Measurements from ENCODE around the gene FGF18.

The FGF18 gene

DNA sequence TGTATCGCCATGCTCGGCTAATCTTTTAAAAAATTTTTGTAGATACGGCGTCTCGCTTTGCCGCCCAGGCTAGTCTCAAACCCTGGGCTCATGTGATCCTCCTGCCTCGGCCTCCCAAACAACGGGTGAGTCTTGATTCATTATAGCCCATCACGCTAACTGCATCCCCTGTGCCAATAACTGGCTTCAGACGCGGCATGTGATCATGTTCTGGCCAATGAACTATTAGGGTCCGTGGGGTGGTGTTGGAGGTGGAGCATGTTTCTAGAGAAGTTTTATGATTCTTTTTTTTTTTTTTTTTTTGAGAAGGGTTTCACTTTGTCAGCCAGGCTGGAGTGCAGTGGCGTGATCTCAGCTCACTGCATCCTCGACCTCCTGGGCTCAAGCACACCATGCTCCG is 51.0 kb downstream of the FGF18 start:
- DNase-seq (ENCODE audit: low spot score): no peak

DNA sequence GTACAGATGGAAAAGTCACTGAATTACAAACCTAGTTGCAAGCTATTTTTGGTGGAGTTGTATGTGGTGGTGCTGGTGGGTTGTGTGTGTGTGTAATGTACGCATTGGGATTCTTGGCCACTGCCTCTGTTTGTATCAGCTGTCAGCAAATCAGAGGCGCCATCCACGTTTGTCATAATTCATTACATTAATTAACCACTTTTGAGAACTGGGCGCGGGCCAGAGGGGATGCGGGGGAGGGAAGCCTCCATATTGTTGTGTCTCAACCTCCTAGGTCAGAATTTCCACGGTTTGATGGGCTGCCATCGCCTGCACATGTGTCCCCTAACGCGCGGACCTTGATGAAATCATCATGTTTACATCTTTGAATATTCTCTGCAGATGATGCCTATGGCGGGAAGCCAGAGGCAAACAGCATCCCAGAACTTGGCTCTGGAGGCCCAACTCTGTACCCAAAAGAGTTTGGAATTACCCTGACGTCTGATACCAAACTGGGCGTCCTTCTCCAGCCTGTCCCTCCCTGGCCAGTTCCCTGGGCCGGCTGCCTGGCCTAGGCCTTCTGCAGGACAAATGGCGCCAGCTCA is 54.9 kb downstream of the FGF18 start:
- DNase-seq (ENCODE audit: low spot score): no peak

DNA sequence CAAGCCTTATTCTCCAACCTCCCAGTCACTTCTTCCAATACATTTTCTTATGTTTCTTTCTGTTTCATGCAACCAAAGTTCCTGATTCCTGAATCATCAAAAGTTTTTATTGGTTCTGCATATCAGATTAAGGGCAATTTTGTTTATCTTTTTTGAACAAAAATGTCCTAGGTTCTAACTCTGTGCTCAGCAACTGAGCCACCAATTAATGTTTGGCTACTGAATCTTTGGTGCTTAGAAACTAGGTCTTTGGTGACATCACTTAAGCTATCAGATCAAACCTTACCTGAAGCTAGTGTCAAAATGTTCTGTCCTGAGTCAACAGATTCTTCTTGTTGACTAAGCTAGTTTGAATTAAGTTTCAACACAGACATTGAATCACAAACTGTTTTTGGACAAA is 56.1 kb downstream of the FGF18 start:
- no peak for DNase-seq (ENCODE audit: low spot score)

DNA sequence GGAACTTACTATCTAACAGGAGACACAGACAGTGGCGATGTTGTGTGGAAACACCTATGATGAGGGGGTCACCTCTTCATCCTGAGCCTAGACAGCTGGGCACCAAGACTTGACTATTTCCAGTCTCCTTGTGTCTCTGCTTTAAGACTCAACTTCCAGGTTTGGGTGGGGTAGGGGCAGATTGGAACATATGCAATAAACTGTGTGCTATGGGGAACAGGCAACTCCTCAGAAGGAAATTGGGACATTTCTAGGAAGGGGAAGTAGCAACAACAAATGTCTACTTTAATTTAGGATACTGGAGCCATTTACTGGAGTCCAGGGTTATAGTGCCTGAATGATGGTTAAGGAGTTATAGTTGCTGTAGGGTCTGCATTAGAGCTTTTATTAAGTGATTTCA is 57.3 kb downstream of the FGF18 start:
- DNase-seq (ENCODE audit: low spot score): no peak

DNA sequence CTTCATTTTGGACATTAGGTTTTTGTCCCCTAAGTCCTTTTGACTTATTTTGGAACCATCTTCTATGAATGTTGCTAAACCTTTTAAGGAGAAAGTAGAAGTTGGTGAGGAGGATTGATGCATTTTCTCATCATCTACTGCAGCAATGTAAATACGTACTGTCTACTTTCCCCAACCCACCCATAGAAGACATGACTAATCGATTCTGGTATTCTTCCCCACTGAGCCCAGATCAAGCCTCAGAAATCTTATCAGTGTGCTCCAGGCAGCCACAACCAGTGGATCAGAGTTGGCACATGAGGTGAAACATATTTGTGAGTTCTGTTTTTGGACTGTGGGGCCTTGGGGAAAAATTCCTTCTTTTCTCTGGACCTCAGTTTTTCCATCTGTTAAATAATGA is 57.7 kb downstream of the FGF18 start:
- no peak for DNase-seq (ENCODE audit: low spot score)

DNA sequence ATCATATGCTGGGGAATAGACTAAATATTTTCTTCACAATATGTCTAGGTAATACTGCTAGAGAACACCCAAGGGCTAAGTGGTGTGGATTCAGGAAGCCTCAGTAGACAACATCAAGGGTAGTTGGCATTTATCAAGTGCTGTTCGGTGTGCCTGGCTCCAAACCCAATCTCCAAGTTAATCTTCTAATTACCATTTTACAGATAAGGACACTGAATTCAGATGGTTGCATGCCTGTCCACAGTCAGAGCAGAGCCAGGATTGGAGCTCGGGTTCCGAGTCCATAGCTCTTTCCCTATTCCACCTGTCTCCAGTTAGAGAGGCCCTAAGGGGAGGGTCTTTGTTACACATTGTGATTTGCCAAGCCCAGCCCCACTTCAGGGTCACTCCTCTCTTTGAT is 58.2 kb downstream of the FGF18 start:
- DNase-seq (ENCODE audit: low spot score): no peak

DNA sequence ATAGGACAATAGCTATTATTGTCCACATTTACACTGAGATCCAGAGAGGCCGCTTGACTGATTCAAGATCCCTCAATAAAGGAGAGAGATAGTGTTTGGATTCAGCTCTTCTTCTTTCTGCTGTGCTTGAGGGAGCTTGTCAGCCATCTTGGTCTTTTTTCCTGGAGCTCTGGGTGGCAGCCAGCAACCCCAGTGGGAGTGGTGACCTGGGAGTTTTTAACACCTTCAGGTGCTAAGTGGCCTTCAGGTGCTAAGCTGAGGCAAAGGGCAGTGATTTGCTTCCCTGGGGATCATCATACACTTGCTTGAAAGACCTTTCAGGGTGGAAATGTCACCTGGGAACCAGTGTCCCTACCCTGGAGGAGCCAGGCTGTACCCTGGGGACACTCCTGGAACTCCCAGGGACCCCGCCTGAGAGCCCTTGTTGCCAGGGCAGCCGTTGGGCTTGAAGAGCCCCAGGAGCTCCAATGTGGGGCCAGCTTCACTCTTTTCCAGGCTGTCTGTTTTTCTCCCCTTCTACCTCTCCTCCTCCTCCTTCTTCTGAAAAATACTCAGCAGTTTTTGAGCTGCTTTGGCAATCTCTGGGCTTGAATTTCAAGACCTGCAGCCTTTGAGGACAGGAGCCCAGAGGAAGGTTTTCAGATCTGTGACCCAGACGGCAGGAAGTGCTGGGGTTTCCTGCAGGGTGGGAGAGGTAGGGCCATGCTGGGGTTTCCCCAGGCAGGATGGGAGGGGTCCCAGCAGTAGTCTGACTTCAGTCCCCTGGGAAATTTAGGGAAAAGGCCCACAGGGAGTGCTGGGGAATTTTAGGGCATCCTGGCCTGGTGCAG is 59.7 kb downstream of the FGF18 start:
- DNase-seq (ENCODE audit: low spot score): no peak

DNA sequence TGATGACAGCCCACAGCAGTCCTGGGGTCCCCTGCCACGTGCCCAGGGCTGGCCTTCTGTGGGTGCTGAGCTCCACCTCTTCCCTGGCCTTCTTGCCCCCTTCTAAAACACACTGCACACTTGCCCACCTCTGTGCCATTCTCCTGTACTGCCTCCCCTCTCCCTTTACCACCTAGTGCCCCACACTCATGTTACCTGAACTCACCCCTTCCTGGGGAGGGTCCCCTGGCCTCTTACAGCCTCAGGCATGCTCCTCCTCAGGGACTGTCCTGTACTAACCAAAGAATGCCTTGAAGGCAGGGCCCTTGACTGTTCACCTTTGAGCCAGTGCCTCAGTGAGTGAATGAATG is 60.3 kb downstream of the FGF18 start:
- no peak for DNase-seq (ENCODE audit: low spot score)

DNA sequence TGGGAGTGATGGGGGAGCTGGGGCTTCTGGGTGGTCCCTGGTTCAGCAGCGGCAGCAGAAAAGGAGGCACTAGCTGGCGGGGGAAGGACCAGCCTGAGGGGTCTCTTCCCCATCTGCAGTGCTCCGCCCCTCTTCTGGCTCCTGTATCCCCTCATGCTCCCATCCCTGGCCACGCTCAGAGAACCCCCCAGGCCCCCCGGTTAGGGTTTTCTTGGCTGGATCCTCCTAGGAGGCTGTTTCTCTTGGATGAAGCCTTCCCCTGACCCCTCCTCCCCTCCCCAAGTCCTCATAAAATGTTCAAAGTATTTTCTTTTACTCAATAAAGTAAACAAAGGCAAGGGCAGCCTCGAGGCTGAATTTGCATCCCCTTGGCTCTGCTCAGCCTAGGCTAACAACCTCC is 60.8 kb downstream of the FGF18 start:
- no peak for DNase-seq (ENCODE audit: low spot score)

DNA sequence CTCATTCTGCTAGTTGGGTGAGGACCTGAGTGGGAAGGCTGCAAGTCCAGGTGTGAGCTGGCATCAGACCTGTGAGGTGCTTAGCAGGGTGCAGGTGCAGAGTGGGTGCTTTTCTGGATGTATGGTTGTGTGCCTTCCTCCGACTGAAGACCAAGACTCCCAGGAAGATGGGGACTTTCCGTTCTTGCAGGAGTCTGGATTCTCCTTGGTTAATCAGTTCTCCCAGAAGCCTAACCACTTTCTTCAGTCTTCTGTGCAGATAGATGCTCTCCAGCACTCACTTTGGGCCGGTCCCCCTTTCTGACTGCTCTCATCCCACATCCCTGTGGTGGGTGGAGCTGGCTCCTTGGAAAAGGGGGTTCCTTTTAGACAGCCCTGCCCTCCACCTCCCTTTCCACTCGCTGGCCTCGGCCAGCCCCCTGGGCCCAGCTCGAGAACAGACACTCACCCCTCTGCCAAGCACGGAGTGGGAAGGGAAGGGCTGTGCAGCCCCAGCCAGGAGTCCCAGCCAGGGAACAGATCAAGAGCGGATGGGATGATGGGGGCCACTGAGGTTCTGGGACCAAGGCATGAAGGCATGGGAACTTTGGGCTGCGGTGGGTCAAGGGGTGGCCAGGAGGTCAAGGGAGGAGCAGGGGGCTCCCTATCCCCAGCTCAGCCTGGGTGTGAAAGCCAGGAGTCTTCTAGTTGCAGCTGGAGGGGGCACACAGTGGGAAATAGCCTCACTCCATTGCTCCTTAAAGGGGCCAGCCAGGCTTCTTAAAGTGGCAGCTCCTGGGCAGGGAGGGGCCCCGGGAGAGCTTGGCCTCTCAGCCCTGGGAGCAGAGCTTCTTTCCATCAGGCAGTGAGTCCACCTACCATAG is 62.4 kb downstream of the FGF18 start:
- DNase-seq (ENCODE audit: low spot score): no peak

DNA sequence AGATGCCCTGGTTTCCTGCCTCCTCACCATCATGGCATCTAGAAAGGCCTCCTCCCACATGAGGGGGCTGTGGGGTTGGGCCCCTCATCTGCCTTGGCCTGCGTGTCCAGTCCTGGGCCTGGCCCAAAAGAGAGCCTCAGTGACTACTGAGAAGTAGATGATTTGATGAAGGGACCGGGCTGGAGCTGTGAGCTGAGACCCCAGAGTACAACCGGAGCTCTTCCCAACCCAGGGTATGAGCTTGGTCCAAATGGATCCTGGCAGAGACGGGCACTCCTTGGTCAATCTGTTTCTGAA is 62.9 kb downstream of the FGF18 start:
- no peak for DNase-seq (ENCODE audit: low spot score)

DNA sequence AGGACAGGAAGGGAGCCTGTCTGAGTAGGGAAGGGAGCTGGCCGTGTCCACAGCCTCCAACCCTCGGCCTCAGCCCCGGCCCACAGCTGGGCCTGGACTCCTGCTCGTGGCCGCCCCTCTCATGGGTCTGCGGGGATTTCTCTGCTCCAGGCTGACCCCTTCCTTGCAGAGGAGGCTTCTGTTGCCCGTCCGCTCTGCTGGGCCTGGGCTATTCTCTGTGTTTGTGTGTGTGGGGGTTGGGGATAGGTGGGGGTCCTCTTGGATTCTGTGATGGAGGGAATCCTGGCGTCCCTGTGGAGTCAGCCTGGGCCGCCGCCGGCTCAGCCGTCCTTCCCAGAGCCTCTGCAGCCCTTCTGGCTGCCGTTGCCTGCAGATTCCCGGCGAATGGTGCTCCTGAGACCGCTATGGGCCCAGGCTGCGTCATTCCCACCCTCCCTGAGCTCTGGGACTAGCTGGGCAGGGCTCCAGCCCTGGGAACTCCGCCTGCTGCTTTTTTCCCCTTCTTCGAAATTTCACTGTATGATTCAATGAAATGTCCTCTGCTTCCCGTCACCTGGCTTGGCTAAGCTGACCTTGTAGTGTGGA is 64.2 kb downstream of the FGF18 start:
- no peak for DNase-seq (ENCODE audit: low spot score)

DNA sequence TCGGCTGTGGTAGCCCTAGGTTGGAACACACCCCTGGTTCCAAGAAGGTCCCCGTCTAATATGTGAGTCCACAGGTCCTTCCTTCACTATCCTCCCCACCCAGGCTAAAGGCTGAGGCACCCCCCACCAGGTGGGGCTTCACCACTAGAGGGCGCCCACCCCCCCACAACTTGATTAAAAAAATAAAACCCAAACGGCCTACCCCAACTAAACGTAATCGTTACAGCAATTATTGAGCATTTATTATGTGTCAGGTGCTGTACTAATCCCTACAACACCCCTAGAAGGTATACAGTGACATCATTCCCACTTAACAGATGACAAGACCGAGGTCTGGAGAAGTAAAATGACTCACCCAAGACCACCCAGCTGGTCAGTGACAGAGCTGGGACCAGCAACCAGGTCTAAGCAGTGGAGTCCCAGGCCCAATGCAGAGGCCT is 65.0 kb downstream of the FGF18 start:
- peak; percentile 17 for DNase-seq (ENCODE audit: low spot score)

DNA sequence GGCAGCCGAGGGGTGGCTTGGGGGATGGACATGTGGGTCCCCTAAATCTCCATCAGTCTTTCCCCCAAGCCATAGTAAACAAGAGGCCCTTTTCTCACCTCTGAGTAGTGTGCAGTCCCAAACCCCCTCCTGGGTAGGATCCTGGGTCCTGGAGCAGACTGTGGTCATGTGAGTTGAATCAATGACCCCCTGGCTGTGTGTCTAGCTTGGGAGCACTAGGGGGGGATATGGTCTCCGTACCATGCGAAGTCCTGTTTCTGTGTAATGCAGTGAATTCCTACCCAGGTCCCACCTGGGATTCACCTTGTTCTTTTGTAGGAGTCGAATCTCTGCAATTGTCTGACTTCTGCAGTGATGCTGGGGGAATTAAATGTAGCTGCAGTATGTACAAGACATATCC is 66.2 kb downstream of the FGF18 start:
- no peak for DNase-seq (ENCODE audit: low spot score)

DNA sequence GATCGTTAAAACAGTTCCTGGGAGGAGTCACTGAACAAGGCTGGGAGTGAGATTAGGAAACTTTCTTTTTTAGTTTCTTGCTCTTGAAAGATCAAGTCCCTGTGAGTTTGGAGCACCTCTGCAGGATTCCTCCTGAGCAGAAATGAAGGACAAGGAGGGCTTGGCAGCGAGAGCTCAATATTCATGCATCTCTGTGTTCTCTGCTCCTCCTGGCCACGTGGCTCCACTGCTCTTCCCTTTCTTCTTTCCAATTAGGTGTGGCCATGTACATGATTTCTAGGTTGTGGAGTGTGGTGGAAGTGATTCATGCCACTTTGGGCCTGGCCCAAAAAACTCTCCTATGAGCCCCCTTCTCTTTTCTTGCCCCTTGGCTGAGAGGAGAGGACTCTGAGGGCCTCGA is 67.2 kb downstream of the FGF18 start:
- no peak for DNase-seq (ENCODE audit: low spot score)

DNA sequence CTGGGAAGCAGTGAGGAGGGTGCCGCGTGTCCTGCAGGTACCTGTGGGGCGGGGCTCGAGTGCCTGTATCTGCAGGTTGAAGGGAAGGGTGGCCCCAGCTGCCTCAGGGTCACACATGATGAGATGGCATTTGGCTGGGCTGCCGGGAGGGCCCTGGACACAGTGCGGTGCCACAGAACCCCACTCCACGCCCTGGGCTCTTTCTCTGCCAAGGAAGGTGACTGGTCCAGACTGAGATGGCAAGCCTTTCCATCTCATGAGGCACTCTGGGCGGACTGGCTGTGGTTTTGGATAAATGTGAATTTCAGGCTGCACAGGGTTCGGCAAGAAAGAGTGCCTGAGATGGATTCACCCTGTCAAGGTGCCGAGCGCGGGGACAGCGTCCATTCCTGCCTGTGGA is 69.4 kb downstream of the FGF18 start:
- no peak for DNase-seq (ENCODE audit: low spot score)

DNA sequence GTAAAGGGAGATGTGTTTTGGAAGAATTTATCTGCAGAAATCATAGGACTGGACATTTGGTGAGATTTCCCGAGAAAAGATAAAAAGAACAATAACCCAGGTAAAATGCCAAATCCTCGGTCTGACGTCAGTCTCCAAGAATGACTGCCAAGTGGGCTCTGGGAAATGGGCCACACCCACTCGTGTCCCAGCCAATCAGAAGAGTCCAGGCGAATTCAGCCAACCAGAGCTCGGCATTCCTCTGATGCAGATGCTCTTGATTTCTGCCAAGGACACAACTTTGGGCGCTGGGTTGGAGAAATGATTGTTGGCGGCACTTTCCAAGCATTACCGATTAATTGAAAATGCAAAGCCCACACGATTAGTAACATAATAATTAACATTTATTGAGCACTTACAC is 73.3 kb downstream of the FGF18 start:
- DNase-seq (ENCODE audit: low spot score): no peak

DNA sequence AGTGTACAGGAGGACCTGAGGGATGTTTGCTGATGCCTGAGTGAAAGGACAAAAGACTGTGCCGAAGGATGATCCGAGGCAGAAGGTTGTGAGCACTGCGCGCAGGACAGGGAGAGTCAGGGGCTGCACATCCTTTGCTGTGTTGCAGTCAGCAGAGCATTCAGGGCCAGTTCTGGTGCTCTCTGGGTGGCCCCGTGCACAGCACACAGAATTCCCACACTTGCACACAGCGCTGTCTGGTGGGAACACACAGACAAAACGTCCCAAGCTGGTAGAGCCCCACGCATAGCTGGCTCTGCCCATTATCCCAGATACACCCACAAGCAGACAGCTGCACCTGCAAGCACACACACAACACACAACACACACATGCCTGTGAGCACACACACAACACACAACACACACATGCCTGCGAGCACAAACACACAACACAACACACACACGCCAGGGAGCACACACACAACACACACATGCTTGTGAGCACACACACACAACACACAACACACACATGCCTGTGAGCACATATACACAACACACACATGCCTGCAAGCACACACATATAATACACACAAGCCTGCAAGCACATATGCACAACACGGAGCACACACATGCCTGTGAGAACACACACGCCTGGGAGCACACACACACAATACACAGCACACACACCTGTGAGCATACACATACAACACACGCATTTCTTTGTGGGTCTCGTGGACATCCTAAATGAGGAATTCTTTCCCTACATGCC is 74.4 kb downstream of the FGF18 start:
- no peak for DNase-seq (ENCODE audit: low spot score)

DNA sequence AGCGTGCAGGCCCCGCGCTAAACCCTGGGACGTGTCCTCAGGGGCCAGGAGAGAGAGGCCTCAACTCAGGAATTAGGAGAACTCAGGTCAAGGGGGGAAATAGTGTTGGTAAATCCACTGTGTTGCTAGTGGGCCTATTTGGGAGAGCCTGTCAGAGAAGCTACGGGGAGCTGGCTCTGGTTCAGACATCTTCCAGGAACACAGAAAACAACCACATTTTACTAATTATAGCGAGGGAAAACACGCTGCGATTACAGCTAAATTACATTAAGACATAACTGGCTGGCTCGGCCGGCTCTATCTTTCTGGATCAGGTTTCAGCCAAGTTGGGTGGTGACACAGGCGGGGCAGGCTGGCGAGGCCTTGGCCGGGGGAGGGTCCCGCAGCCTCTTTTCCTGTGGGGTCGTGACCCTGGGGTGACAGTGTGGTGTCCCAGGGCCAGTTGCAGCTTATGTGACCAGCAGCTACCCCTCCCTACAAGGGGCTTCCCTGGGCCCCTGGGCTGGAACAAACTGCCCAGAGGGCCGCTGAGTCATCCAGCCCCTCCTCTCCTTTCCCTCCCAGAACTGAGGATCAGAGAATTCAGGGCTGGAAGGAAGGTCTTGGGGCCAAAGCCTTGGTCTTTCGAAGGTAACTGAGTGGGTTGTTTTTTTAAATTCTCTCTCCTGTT is 75.1 kb downstream of the FGF18 start:
- no peak for DNase-seq (ENCODE audit: low spot score)

DNA sequence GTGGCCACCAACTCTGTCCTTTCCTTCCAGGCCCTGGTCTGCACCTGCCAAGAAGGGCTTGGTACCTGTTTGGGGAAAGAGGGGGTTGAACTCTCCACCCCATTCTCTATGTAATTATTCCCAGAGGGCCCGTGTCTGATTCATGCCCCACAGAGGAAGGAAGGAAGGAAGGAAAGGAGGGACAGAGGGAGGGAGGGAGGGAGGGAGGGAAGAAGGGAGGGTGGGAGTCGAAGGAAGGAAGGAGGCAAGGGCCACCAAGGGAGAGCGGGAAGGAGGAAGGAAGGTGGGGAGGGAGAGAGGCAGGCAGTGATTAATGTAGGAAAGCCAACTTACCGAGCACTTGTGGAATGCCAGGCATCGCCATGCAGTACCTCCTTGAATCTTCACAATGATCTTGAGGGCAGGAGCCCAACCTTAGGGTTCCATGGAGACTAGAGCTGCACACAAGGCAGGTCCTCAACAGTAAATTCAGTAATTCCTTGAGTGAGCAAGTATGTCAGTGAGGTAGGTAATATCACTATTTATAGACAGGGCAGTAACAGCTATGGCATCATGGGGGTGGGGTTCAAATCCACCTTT is 75.8 kb downstream of the FGF18 start:
- DNase-seq (ENCODE audit: low spot score): no peak

DNA sequence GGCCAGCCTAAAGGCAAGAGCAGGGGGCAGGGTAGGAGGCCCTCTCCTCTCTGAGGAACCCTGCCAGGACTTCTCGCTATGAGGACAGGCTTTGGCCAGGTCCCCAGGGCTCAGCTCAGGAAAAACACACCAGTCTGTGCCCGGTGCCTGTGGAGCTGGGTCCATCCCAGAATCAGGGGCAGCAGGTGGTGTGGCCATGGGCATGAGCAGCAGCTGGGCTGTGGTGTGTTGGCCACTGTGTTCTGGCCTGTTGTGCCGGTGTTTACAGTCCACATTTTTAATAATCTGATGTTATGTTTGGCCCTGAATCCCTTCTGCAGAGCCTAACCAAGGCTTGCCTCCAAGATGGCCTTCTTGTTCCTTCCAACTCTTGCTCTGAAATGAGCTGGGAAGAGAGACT is 77.0 kb downstream of the FGF18 start:
- DNase-seq (ENCODE audit: low spot score): no peak
